Measurements from ENCODE around the gene NFIA. TPM values are rescaled to one million over a fixed set of nuclear protein-coding genes. Genes with fewer than 3 reads are reported as not detected.

The NFIA gene
- total and polyA plus RNA-seq, 2 of the 13 experiments (the other 11 are each of a cell fraction or from before 2014, with no cell fraction given): 14.7 to 28.5 TPM

DNA sequence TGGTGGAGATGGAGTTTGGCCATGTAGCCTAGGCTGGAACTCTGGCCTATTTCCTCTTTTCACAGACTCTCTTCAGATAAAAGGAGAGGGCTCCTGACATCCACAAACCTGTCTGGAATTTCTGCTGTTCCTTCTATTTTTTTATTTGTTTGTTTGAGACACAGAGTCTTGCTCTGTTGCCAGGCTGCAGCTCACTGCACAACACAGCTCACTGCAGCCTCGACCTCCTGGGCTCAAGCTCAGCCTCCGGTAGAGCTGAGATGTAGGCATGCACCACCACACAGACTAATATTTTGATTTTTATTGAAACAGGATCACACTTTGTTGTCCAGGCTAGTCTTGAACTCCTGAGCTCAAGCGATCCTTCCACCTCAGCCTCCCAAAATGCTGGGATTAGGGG is 411.6 kb downstream of the NFIA start:
- ChIA-PET POLR2A (no interaction called here), CTCF (ENCODE audit: low intra/inter-chr PET ratio, low total read pairs) (no interaction called here)
- FAIRE-seq (no peak), DNase-seq (ENCODE audit: low spot score) (no peak), ATAC-seq (no peak)
- Histone ChIP-seq H3K27ac (ENCODE audit: extremely low read length, insufficient read depth, low read length) (no peak overlapping the region), H2AFZ (ENCODE audit: low read length) (no peak overlapping the region), H3K9me3 (ENCODE audit: low read length) (no peaks in the 10 kb centered on the region), H3K4me2 (ENCODE audit: low read depth, low read length) (no peak overlapping the region), H3K36me3 (replicated peaks in 1 of 2; ENCODE audit: control insufficient read depth in 1 of 2, insufficient read depth in 2 of 2, low read length in 2 of 2) (no peaks in the 10 kb centered on the region), H3K4me3 (replicated peaks in 1 of 3; ENCODE audit: insufficient read depth in 1 of 3, low read depth in 2 of 3, low read length in 3 of 3) (no peak overlapping the region), H3K4me1 (ENCODE audit: insufficient read depth, low read length) (no peaks in the 10 kb centered on the region), H3K79me2 (ENCODE audit: insufficient read depth, low read length) (no peaks in the 10 kb centered on the region), H3K9ac (ENCODE audit: insufficient read depth, low read depth, low read length) (no peak overlapping the region), H4K20me1 (ENCODE audit: insufficient read depth, low read length) (no peaks in the 10 kb centered on the region), H3K27me3 (ENCODE audit: control insufficient read depth in 1 of 2, insufficient read depth in 2 of 2, low read length in 2 of 2) (peaks cover 0 to 3% of the 10 kb centered on the region in 2 experiments; a peak in 2 of 5 replicates)
- TF ChIP-seq KLF6 (CRISPR knock-in tag; IDR thresholded peaks at IDR 0.05) (no peak), GPN1 (CRISPR knock-in tag; IDR thresholded peaks at IDR 0.05; ENCODE audit: borderline replicate concordance) (no peak), ZNF17 (CRISPR knock-in tag; IDR thresholded peaks at IDR 0.05) (no peak), SIN3A (IDR thresholded peaks at IDR 0.05; ENCODE audit: borderline replicate concordance, low read depth, low read length) (no peak), POLR2A (IDR thresholded peaks at IDR 0.05; ENCODE audit: insufficient read depth in 1 of 2, low read depth in 2 of 2, low read length in 2 of 2) (no peak), MED8 (CRISPR knock-in tag; IDR thresholded peaks at IDR 0.05; ENCODE audit: insufficient replicate concordance) (no peak), ATF1 (CRISPR knock-in tag; IDR thresholded peaks at IDR 0.05) (no peak), PRDM10 (CRISPR knock-in tag; IDR thresholded peaks at IDR 0.05; ENCODE audit: low read depth) (no peak), ZBTB7B (CRISPR knock-in tag; IDR thresholded peaks at IDR 0.05) (no peak), ATRX (CRISPR knock-in tag; IDR thresholded peaks at IDR 0.05; ENCODE audit: borderline replicate concordance) (no peak), JARID2 (CRISPR knock-in tag; IDR thresholded peaks at IDR 0.05; ENCODE audit: insufficient replicate concordance) (no peak), NKX3-1 (CRISPR knock-in tag; IDR thresholded peaks at IDR 0.05) (no peak), RORA (CRISPR knock-in tag; IDR thresholded peaks at IDR 0.05) (no peak), HES4 (CRISPR knock-in tag; IDR thresholded peaks at IDR 0.05; ENCODE audit: borderline replicate concordance) (no peak)
- intact Hi-C loops (cut with micrococcal nuclease; ENCODE audit: unreplicated experiment) (no loop called here), in situ Hi-C loops (cut with HindIII; ENCODE audit: extremely low pct_ligation_motif_present, low pct_unique_long_range_greater_than_20kb) (no loop called here)
- no TSS peak for BruUV-seq (replicated peaks)
- WGBS (ENCODE audit: low lambda C conversion rate): 37% methylated on average over 3 of the region's 3 CpGs
